ENCODE measurements around the gene TMEM72. TPM values are rescaled to one million over a fixed set of nuclear protein-coding genes. Genes with fewer than 3 reads are reported as not detected.

The TMEM72 gene
- total and polyA plus RNA-seq, 2 donors (not counting 1 experiment from before 2014, with no cell fraction given): not detected

GRCh38 chr10:44933451-44934321, 22.5 kb downstream of the TMEM72 start:
- H2AFZ ChIP-seq (ENCODE audit: insufficient read depth, low read depth, low read length, poor library complexity, severe bottlenecking): no peak overlapping the region
- no peaks in the 10 kb centered on the region for H3K9me3 ChIP-seq (ENCODE audit: control extremely low read depth in 1 of 3, control insufficient read depth in 2 of 3, insufficient read depth in 1 of 3, low read length in 2 of 3)
- CTCF ChIA-PET: interaction anchor here (0.6 to 6.4 kb wide), 17 partner anchors 9 to 301 kb away, joined by 3 to 93 read pairs (median 5); partner anchors contain the start of genes DEPP1, RASSF4 and ZNF22
- 82% methylated on average over 9 of the region's 9 CpGs for WGBS (ENCODE audit: insufficient coverage)
- POLR2A ChIA-PET: interaction anchor here (1.2 kb wide), 1 partner anchor 45 kb away, joined by 4 read pairs; the partner anchor contains the start of gene DEPP1
- Mint-ChIP-seq H3K4me1 (no peaks in the 10 kb centered on the region), H3K4me3 (no peak overlapping the region), H3K27me3 (no peaks in the 10 kb centered on the region), H3K27ac (no peak overlapping the region), H3K9me3 (ENCODE audit: insufficient read depth) (peaks cover 2% of the 10 kb centered on the region)
- H3K79me2 ChIP-seq (ENCODE audit: control insufficient read depth, insufficient read depth, low read length): no peaks in the 10 kb centered on the region
- H3K4me2 ChIP-seq (replicated peaks; ENCODE audit: low read depth, low read length, poor library complexity, severe bottlenecking): no peak overlapping the region
- no peaks in the 10 kb centered on the region for H3K27me3 ChIP-seq (replicated peaks in 1 of 4; ENCODE audit: control extremely low read depth in 1 of 4, control insufficient read depth in 3 of 4, insufficient read depth in 4 of 4, low read length in 3 of 4)
- H3K27ac ChIP-seq (ENCODE audit: low read length in 2 of 2): no peak overlapping the region
- H4K20me1 ChIP-seq (ENCODE audit: control insufficient read depth, insufficient read depth, low read length, poor library complexity, severe bottlenecking): no peaks in the 10 kb centered on the region
- H3K36me3 ChIP-seq (replicated peaks in 1 of 2; ENCODE audit: control extremely low read depth in 1 of 2, control insufficient read depth in 1 of 2, extremely low read depth in 1 of 2, insufficient read depth in 2 of 2, low read length in 1 of 2): no peaks in the 10 kb centered on the region
- intact Hi-C loops (cut with micrococcal nuclease): no loop called here
- ATAC-seq (ENCODE audit: low read depth) (no peak), DNase-seq (no peak)
- no peak overlapping the region for H3K9ac ChIP-seq (ENCODE audit: low read length)
- peaks cover 0 to 8% of the 10 kb centered on the region in 2 donors for H3K4me1 ChIP-seq (ENCODE audit: control insufficient read depth in 2 of 2, insufficient read depth in 2 of 2, low read length in 2 of 2)
- TF ChIP-seq, protein P1, sequence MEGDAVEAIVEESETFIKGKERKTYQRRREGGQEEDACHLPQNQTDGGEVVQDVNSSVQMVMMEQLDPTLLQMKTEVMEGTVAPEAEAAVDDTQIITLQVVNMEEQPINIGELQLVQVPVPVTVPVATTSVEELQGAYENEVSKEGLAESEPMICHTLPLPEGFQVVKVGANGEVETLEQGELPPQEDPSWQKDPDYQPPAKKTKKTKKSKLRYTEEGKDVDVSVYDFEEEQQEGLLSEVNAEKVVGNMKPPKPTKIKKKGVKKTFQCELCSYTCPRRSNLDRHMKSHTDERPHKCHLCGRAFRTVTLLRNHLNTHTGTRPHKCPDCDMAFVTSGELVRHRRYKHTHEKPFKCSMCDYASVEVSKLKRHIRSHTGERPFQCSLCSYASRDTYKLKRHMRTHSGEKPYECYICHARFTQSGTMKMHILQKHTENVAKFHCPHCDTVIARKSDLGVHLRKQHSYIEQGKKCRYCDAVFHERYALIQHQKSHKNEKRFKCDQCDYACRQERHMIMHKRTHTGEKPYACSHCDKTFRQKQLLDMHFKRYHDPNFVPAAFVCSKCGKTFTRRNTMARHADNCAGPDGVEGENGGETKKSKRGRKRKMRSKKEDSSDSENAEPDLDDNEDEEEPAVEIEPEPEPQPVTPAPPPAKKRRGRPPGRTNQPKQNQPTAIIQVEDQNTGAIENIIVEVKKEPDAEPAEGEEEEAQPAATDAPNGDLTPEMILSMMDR (IDR thresholded peaks at IDR 0.05): no peak
- no peak for TF ChIP-seq EZH2 (IDR thresholded peaks at IDR 0.05; ENCODE audit: borderline replicate concordance, insufficient read depth, low read depth, low read length, poor library complexity, severe bottlenecking)
- no peak overlapping the region for H3K4me3 ChIP-seq (ENCODE audit: control extremely low read depth in 1 of 5, extremely low read depth in 1 of 5, insufficient read depth in 1 of 5, low read depth in 2 of 5, low read length in 4 of 5)

Measured in B cell (primary cell).